Right lobe of liver (tissue), 4 donors: ENCODE results near the gene RNASEH2B.

Source experiments
- POLR2A ChIP-seq: fragments of 450-650 bp; IDR thresholded peaks from one replicate; pipeline ENCODE4 v1.6.1; 2017; ENCODE audit warnings: antibody characterized with exemption, mild to moderate bottlenecking
- TF ChIP-seq, protein P1 (sequence below), 4 donors: fragments of 200-600 bp in 3 of 4; fragments of 450-650 bp in 1 of 4; IDR thresholded peaks; one replicate each; pipeline versions ENCODE4 v1.5.1 to v1.8.0; 2016 to 2022; ENCODE audit warnings: antibody characterized with exemption in 4 of 4, mild to moderate bottlenecking in 2 of 4
- donor health status: DM: no; HTN: no; CAD: no.
- donor health status: DM: no; HTN: no; CAD: no.
- donor health status: DM: no; HTN: yes; CAD: no.

DNA sequence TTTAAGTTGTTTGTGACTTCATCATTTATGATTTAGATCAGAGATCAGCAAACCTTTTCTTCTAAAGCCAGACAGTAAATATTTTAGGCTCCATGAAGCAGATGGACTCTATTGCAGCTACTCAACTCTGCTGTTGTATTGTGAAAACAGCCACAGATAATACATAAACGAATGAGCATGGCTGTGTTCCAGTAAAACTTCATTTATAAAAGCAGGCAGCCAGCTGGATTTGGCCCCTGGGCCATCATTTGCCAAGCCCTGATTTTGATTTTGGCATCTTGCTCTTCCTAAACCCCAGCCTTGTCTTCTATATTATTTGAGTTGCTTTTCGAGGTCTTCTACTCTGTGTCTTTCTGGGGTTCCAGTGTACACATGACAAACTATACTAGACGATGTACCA lies 41.3 kb downstream of the RNASEH2B start:
- TF ChIP-seq, protein P1, sequence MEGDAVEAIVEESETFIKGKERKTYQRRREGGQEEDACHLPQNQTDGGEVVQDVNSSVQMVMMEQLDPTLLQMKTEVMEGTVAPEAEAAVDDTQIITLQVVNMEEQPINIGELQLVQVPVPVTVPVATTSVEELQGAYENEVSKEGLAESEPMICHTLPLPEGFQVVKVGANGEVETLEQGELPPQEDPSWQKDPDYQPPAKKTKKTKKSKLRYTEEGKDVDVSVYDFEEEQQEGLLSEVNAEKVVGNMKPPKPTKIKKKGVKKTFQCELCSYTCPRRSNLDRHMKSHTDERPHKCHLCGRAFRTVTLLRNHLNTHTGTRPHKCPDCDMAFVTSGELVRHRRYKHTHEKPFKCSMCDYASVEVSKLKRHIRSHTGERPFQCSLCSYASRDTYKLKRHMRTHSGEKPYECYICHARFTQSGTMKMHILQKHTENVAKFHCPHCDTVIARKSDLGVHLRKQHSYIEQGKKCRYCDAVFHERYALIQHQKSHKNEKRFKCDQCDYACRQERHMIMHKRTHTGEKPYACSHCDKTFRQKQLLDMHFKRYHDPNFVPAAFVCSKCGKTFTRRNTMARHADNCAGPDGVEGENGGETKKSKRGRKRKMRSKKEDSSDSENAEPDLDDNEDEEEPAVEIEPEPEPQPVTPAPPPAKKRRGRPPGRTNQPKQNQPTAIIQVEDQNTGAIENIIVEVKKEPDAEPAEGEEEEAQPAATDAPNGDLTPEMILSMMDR (IDR thresholded peaks at IDR 0.05), result no peak
- no peak for TF ChIP-seq POLR2A
